AG09319 (cell line): ENCODE data around the gene PCBD1.

Experiments used
- DNase-seq: peaks from one replicate; pipeline ENCODE4 v3.0.0-alpha.2; 2010; ENCODE audit warnings: low read depth; ENCODE audit errors: extremely low read depth
- CTCF ChIP-seq: IDR thresholded peaks from 2 replicates; pipeline ENCODE4 v1.5.1; 2011; ENCODE audit warnings: low read depth, mild to moderate bottlenecking, inconsistent platforms, low read length, moderate library complexity

The PCBD1 gene

GRCh38 chr10:70890917-70891431, 2.6 kb upstream of the PCBD1 start:
- no peak for DNase-seq
- no peak for TF ChIP-seq CTCF

GRCh38 chr10:70889291-70889690, 926 bp upstream of the PCBD1 start:
- TF ChIP-seq CTCF = no peak
- no peak for DNase-seq

- TF ChIP-seq CTCF = no peak
- no peak for DNase-seq
Observed at GRCh38 chr10:70886921-70887665, 1.3 kb downstream of the PCBD1 start.

- DNase-seq = no peak
- no peak for TF ChIP-seq CTCF
Observed at GRCh38 chr10:70885931-70886903, 2.1 kb downstream of the PCBD1 start.

- no peak for DNase-seq
- TF ChIP-seq CTCF = no peak
Observed at GRCh38 chr10:70885481-70885880, 2.9 kb downstream of the PCBD1 start.

- TF ChIP-seq CTCF = no peak
- DNase-seq = no peak
Observed at GRCh38 chr10:70884741-70885140, 3.6 kb downstream of the PCBD1 start.
